Left lung (tissue), 10 donors: ENCODE measurements around the gene RSL1D1. TPM values are rescaled to one million over a fixed set of nuclear protein-coding genes. Genes with fewer than 3 reads are reported as not detected.

Experiments used
- ATAC-seq: fragments of 200-7000 bp; cut with Tn5 transposase; one replicate; pipeline ENCODE4 v1.9.1; 2020; ENCODE audit warnings: moderate library complexity
- DNase-seq, 4 donors: peaks; one replicate each; pipeline ENCODE4 v3.0.0-alpha.2; 2013 to 2020
- H3K27ac ChIP-seq, 2 donors: fragments of 200-600 bp; sonication (generic) in 1 of 2; one replicate each; pipeline versions ENCODE4 v1.5.0 to v1.8.0; 2020 to 2021
- H3K27me3 ChIP-seq, 2 donors: fragments of 200-600 bp; sonication (generic) in 1 of 2; one replicate each; pipeline versions ENCODE4 v1.5.0 to v1.8.0; 2020 to 2021
- H3K36me3 ChIP-seq, 2 donors: fragments of 200-600 bp; sonication (generic) in 1 of 2; one replicate each; pipeline versions ENCODE4 v1.5.0 to v1.8.0; 2020 to 2021
- H3K4me1 ChIP-seq, 2 donors: fragments of 200-600 bp; one replicate each; pipeline ENCODE4 v1.8.0; 2021
- H3K4me3 ChIP-seq, 2 donors: fragments of 200-600 bp; sonication (generic) in 1 of 2; one replicate each; pipeline versions ENCODE4 v1.5.0 to v1.8.0; 2020 to 2021; ENCODE audit warnings: mild to moderate bottlenecking in 1 of 2
- H3K9me3 ChIP-seq, 2 donors: fragments of 200-600 bp; sonication (generic) in 1 of 2; one replicate each; pipeline versions ENCODE4 v1.5.0 to v1.8.0; 2020 to 2021
- intact Hi-C, 2 donors: fragments of 100-400 bp; cut with DNase I; formaldehyde crosslinking; loops; one replicate each; pipeline versions ENCODE4 v1.11.2 to v1.14.2; 2022
- polyA plus RNA-seq, 6 donors: library from polyadenylated mRNA; unstranded; fragments of 120-200 nt; gene quantifications; one replicate each; pipeline ENCODE4 v1.2.1, GENCODE V29; 2013; ENCODE audit not compliant: insufficient read length in 6 of 6
- total RNA-seq, 2 donors: library from RNA; stranded (reverse); fragmentation: NEBNext Ultra II Directional; extraction: Animal tissue kit (Norgen Biotek cat#: 25700); gene quantifications; one replicate each; pipeline ENCODE4 v1.2.1, GENCODE V29; 2021
- TF ChIP-seq, protein P1 (sequence below), 2 donors: fragments of 200-600 bp; sonication (generic) in 1 of 2; IDR thresholded peaks; one replicate each; pipeline versions ENCODE4 v1.5.0 to v1.8.0; 2021; ENCODE audit warnings: antibody characterized with exemption in 2 of 2
- donor health status: DM: no; HTN: yes; CAD: no.
- donor health status: DM: no; HTN: no; CAD: no.

RSL1D1 gene
- total and polyA plus RNA-seq, 8 donors, result 88.3 to 274 (median 237) TPM

DNA sequence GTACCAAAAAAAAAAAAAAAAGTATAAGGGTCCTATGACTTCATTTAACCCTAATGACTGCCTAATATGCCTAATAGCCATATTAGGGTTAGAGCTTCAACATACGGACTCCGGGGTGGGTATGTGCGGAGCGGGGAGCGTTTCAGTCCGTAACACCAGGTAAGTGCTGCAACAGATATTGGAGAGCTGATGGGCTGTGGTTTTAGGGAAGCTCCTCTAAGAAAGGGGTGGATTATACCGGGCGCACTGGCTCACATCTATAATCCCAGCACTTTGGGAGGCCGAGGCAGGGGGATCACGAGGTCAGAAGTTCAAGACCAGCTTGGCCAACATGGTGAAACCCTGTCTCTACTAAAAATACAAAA is 52.3 kb downstream of the RSL1D1 start:
- no peak for ATAC-seq
- intact Hi-C loops, result no loop called here
- Histone ChIP-seq H3K4me1 (peaks cover 13 to 60% of the 10 kb centered on the region in 2 donors), H3K36me3 (no peaks in the 10 kb centered on the region), H3K27ac (peak overlapping the region; percentile 3 to 94), H3K27me3 (no peaks in the 10 kb centered on the region), H3K9me3 (no peaks in the 10 kb centered on the region), H3K4me3 (peak overlapping the region; percentile 70 to 90)
- DNase-seq, result no peak
- TF ChIP-seq, protein P1, sequence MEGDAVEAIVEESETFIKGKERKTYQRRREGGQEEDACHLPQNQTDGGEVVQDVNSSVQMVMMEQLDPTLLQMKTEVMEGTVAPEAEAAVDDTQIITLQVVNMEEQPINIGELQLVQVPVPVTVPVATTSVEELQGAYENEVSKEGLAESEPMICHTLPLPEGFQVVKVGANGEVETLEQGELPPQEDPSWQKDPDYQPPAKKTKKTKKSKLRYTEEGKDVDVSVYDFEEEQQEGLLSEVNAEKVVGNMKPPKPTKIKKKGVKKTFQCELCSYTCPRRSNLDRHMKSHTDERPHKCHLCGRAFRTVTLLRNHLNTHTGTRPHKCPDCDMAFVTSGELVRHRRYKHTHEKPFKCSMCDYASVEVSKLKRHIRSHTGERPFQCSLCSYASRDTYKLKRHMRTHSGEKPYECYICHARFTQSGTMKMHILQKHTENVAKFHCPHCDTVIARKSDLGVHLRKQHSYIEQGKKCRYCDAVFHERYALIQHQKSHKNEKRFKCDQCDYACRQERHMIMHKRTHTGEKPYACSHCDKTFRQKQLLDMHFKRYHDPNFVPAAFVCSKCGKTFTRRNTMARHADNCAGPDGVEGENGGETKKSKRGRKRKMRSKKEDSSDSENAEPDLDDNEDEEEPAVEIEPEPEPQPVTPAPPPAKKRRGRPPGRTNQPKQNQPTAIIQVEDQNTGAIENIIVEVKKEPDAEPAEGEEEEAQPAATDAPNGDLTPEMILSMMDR (IDR thresholded peaks at IDR 0.05), result no peak

DNA sequence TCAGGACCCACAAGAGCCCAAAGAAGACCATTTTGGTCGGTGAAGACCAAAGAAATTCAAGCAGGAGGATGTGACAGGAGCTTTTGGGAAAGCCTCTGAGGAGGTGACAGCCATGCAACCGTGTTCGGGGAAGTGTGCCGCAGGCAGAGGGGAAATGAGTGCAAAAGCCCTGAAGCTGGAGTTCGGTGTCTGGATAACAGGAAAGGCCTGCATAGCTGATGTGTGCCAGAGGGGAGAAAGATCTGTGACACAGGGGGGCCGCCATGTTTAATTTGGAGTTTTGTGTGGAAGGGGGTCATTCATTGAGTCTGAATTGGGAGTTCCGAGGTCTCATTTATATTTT is 53.4 kb downstream of the RSL1D1 start:
- peaks cover 22 to 71% of the 10 kb centered on the region in 2 donors for H3K4me1 ChIP-seq
- ATAC-seq (peak; percentile 8), DNase-seq (peak in 1 of 4 donors; percentile 16)
- H3K9me3 ChIP-seq, result no peaks in the 10 kb centered on the region
- TF ChIP-seq, protein P1 (IDR thresholded peaks at IDR 0.05), result no peak
- H3K27me3 ChIP-seq, result no peaks in the 10 kb centered on the region
- intact Hi-C loops, result no loop called here
- H3K4me3 ChIP-seq, result peak overlapping the region; percentile 70 to 90
- no peaks in the 10 kb centered on the region for H3K36me3 ChIP-seq
- H3K27ac ChIP-seq, result peak overlapping the region; percentile 94 to 95

DNA sequence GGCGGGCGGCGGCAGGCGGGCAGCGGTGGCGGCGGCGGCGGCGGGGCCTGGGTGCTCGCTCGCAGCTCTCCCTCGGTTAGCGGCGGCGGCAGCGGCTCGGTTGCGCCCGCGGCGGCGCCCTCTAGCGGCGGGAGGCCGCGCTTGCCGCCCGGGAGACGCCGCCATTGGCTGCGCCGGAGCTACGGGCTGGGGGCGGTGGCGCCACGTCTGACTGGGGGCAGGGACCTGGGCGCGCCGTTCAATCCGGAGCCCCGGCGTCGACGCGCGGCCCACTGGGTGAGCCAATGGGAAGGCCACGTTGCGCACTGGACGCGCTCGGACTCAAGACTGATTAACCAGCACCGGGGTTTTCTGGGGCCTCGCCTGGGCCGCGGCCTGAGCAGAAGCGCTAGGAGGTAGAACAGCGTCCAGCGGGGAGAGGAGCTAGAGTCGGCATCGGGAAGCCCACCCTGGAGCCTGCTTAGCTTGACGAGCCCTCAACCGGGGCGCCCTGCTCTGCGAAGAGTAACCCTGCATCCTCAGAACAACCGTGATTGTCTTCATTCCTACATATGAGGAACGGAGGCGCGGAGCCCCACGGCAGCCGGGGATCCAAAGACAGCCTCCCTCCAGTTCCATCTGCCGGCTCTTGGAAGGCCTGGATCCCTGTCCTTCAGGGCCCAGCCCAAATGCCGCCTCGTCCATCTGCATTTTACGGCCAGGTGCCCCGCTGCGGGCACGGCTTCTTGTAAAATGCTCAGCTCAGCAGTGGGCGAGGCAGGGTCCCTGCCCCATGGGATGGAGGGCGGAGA is 54.0 kb downstream of the RSL1D1 start, which contains the start of gene ZC3H7A:
Gene ZC3H7A (minus strand): TSS at position 93 of the 791 bp plus-strand sequence. CDS start 14,904 bp downstream, outside the sequence.
- ATAC-seq, result peak; percentile 94
- Histone ChIP-seq H3K9me3 (no peaks in the 10 kb centered on the region), H3K4me1 (peaks cover 22 to 76% of the 10 kb centered on the region in 2 donors), H3K36me3 (no peaks in the 10 kb centered on the region), H3K27ac (peak within 1 kb of the TSS; percentile 94 to 96), H3K27me3 (no peaks in the 10 kb centered on the region), H3K4me3 (peak within 1 kb of the TSS; percentile 86 to 90)
- intact Hi-C loops, result no loop called here
- TF ChIP-seq, protein P1 (IDR thresholded peaks at IDR 0.05), result peak; percentile 74 to 96
- peak; percentile 95 to 99 (median 98) for DNase-seq

DNA sequence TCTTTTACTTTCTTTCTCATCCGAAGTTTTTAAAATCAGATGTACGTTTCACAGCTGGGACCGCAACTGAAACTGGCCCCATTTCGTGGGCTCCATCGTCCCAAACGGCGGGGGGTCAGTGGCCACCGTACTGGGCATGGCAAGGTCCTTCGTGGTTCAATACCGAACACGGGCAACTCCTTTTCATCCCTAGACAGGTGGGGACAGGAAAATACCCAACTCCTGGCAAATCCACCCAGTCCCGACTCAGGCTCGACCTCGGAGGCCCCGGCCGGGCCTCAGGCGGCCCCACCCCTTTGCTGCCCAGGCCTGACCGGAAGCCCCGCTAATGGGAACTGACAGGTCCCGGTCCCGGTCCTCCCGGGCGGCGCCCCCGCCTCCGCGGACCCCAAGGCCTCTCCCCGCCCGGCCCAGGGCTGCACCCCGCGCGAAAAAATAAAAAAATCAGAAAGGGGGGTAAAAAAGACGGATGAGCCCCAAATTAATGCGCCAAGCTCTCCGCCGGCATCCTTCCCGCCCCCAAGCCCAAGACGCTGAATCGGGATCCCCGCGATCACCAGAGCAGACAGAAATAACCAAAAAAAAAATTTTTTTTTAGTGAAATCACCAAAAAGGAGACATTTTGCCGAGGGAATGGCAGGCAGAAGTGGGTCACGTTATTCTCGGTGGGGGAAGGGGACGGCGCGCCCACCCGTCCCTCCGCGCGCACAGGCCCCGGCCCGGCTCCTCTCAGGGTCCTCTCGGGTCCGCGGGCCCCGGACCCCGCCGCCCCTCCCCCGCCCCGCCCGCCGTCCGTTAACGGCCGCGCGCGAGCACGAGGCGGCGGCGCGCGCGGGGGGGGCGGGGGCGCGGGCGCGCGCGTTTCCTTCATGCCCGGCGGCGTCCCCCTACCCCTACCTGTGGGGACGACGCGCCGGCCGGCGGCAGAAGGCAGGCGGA is 54.8 kb downstream of the RSL1D1 start:
- no peaks in the 10 kb centered on the region for H3K36me3 ChIP-seq
- TF ChIP-seq, protein P1 (IDR thresholded peaks at IDR 0.05), result no peak
- H3K27me3 ChIP-seq, result no peaks in the 10 kb centered on the region
- DNase-seq (peak in 3 of 4 donors; percentile 57 to 92 (median 76)), ATAC-seq (peak; percentile 32)
- H3K9me3 ChIP-seq, result no peaks in the 10 kb centered on the region
- peak overlapping the region; percentile 94 to 96 for H3K27ac ChIP-seq
- peak overlapping the region; percentile 86 to 90 for H3K4me3 ChIP-seq
- H3K4me1 ChIP-seq, result peaks cover 28 to 83% of the 10 kb centered on the region in 2 donors
- intact Hi-C loops, result no loop called here

DNA sequence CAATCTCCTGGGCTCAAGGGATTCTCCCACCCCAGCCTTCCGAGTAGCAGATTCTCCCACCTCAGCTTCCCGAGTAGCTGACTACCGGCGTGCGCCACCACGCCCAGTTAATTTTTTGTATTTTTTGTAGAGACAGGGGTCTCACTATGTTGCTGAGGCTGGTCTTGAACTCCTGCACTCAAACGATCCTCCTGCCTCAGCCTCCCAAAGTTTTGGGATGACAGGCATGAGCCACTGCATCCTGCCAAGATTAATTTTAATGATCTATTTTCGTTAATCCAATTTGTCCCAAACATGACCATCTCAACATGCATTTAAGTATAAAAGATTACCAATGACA is 55.5 kb downstream of the RSL1D1 start:
- H3K27ac ChIP-seq, result peak overlapping the region; percentile 94 to 96
- H3K36me3 ChIP-seq, result no peaks in the 10 kb centered on the region
- no peaks in the 10 kb centered on the region for H3K27me3 ChIP-seq
- H3K4me1 ChIP-seq, result peaks cover 28 to 81% of the 10 kb centered on the region in 2 donors
- ATAC-seq (no peak), DNase-seq (no peak)
- no peaks in the 10 kb centered on the region for H3K9me3 ChIP-seq
- H3K4me3 ChIP-seq, result peak overlapping the region; percentile 86 to 90
- TF ChIP-seq, protein P1 (IDR thresholded peaks at IDR 0.05), result no peak
- intact Hi-C loops, result no loop called here
